T-helper 2 cell treated with Interferon-gamma antibody and Interleukin-4, amounts not matched to agents 100 ng/mL and 5 ng/mL, for 36 hours (primary cell): ENCODE measurements around the gene PDE8B. TPM values are rescaled to one million over a fixed set of nuclear protein-coding genes. Genes with fewer than 3 reads are reported as not detected.

ENCODE experiments used
- intact Hi-C: fragments of 100-400 bp; cut with micrococcal nuclease; formaldehyde crosslinking; loops from one replicate; pipeline ENCODE4 v1.15.1; 2023
- total RNA-seq: library from RNA; stranded (reverse); gene quantifications from 2 replicates; pipeline ENCODE4 v1.2.3, GENCODE V29; 2022

Gene PDE8B
- total RNA-seq, 1 donor from 2014 or later = 0.20 TPM

- intact Hi-C loops = no loop called here
Measured at GRCh38 chr5:77397686-77398292, 187.3 kb downstream of the PDE8B start.

GRCh38 chr5:77398458-77398857 is 188.0 kb downstream of the PDE8B start:
- intact Hi-C loops = no loop called here

- intact Hi-C loops = no loop called here
Measured at GRCh38 chr5:77398896-77399295, 188.4 kb downstream of the PDE8B start.

- intact Hi-C loops = no loop called here
Measured at GRCh38 chr5:77400645-77401044, 190.2 kb downstream of the PDE8B start.

GRCh38 chr5:77402796-77403195 is 192.3 kb downstream of the PDE8B start:
- intact Hi-C loops = no loop called here

- intact Hi-C loops = no loop called here
Measured at GRCh38 chr5:77407152-77407551, 196.7 kb downstream of the PDE8B start.

- intact Hi-C loops = no loop called here
Measured at GRCh38 chr5:77409870-77410621, 199.6 kb downstream of the PDE8B start.

GRCh38 chr5:77413049-77413448 is 202.6 kb downstream of the PDE8B start:
- intact Hi-C loops = no loop called here

- intact Hi-C loops = no loop called here
Measured at GRCh38 chr5:77418162-77418561, 207.7 kb downstream of the PDE8B start.

GRCh38 chr5:77418601-77419581 is 208.4 kb downstream of the PDE8B start:
- intact Hi-C loops = no loop called here

GRCh38 chr5:77419644-77420582 is 209.4 kb downstream of the PDE8B start:
- intact Hi-C loops = no loop called here

GRCh38 chr5:77420940-77421339 is 210.5 kb downstream of the PDE8B start:
- intact Hi-C loops = no loop called here

- intact Hi-C loops = no loop called here
Measured at GRCh38 chr5:77423022-77423750, 212.7 kb downstream of the PDE8B start.

GRCh38 chr5:77424921-77425320 is 214.4 kb downstream of the PDE8B start:
- intact Hi-C loops = no loop called here

- intact Hi-C loops = no loop called here
Measured at GRCh38 chr5:77425420-77425819, 214.9 kb downstream of the PDE8B start.

- intact Hi-C loops = no loop called here
Measured at GRCh38 chr5:77425998-77426659, 215.6 kb downstream of the PDE8B start.

- intact Hi-C loops = no loop called here
Measured at GRCh38 chr5:77426670-77427069, 216.2 kb downstream of the PDE8B start.

- intact Hi-C loops = no loop called here
Measured at GRCh38 chr5:77427998-77428397, 217.5 kb downstream of the PDE8B start.

- intact Hi-C loops = no loop called here
Measured at GRCh38 chr5:77428526-77428925, 218.0 kb downstream of the PDE8B start.

GRCh38 chr5:77430726-77431125 is 220.2 kb downstream of the PDE8B start:
- intact Hi-C loops = no loop called here
